Measurements from ENCODE around the gene BDKRB1. TPM values are rescaled to one million over a fixed set of nuclear protein-coding genes. Genes with fewer than 3 reads are reported as not detected.

BDKRB1 gene
- total RNA-seq, 1 donor from 2014 or later = not detected

DNA sequence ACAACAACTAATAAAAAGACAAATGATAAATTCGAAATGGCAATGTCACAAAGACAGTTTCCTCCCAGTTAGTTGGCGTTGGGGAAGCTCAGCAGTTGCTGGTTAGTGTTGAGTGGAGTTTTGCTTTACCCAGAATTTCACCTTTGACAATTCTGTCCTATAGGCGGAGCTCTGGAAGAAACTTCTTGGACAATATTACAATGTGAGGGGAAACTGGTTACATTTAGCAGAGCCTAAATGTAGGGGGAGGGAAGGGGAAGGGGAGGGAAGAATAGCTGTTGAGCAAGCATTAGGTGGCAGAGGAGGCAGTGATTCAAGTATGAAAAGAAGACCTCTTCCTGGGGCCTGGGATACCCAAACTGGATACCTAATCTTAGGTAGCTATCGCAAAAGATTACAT is 51.4 kb downstream of the BDKRB1 start:
- Histone ChIP-seq H3K27ac (no peak overlapping the region), H3K4me1 (no peaks in the 10 kb centered on the region), H4K20me1 (ENCODE audit: low read depth) (no peaks in the 10 kb centered on the region), H3K9me3 (ENCODE audit: low read depth) (no peaks in the 10 kb centered on the region), H3K4me2 (no peak overlapping the region), H2AFZ (replicated peaks) (no peak overlapping the region), H3K79me2 (ENCODE audit: low read depth) (no peaks in the 10 kb centered on the region), H3F3A (ENCODE audit: low read depth) (no peaks in the 10 kb centered on the region), H3K9ac (no peak overlapping the region), H3K4me3 (no peak overlapping the region), H3K36me3 (peaks cover 11% of the 10 kb centered on the region), H3K27me3 (no peaks in the 10 kb centered on the region)
- no peak for DNase-seq (ENCODE audit: low spot score)
- no peak overlapping the region for H3K27ac Mint-ChIP-seq
- H3K36me3 Mint-ChIP-seq = peaks cover 19% of the 10 kb centered on the region
- H3K4me3 Mint-ChIP-seq = no peak overlapping the region
- no peak for TF ChIP-seq EZH2phosphoT487 (IDR thresholded peaks at IDR 0.05)
- TF ChIP-seq, protein P1, sequence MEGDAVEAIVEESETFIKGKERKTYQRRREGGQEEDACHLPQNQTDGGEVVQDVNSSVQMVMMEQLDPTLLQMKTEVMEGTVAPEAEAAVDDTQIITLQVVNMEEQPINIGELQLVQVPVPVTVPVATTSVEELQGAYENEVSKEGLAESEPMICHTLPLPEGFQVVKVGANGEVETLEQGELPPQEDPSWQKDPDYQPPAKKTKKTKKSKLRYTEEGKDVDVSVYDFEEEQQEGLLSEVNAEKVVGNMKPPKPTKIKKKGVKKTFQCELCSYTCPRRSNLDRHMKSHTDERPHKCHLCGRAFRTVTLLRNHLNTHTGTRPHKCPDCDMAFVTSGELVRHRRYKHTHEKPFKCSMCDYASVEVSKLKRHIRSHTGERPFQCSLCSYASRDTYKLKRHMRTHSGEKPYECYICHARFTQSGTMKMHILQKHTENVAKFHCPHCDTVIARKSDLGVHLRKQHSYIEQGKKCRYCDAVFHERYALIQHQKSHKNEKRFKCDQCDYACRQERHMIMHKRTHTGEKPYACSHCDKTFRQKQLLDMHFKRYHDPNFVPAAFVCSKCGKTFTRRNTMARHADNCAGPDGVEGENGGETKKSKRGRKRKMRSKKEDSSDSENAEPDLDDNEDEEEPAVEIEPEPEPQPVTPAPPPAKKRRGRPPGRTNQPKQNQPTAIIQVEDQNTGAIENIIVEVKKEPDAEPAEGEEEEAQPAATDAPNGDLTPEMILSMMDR (IDR thresholded peaks at IDR 0.05) = no peak
- no peak for TF ChIP-seq EZH2 (IDR thresholded peaks at IDR 0.05)
- no peaks in the 10 kb centered on the region for H3K9me3 Mint-ChIP-seq
- no peaks in the 10 kb centered on the region for H3K27me3 Mint-ChIP-seq (ENCODE audit: insufficient read depth, low read depth)
- no peaks in the 10 kb centered on the region for H3K4me1 Mint-ChIP-seq

DNA sequence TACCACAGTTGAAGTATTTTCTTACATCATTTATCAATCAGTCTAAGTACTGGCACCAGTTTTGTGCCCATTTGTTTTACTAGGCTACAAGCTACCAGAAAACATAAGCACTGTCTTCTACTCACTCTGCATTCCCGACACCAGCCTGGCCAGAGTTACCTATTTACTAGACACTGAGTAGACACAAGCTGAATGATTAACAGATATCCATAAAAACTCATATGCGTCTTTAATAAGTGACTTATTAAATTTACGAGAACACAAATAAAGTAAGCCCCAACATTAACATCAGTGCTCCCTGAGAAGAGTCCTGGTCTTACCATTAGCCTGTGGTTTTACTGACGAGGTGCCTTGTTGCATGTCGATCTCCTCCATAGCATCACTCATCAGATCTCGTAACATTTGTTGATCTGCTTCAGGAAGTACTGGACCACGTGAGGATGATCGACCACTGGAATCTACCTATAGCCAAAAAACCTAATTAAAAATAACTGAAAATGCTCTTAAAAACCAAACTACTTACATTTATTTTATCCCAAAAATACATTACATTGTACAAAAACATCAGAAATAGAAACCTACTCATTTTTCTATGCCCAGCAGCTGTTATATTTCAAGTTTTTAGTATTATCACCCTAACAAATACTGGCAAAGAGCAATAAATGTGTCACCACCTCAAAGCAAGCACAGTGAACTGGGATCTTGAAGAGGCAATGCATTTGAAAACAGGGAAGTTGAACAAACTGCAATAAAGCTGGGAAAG is 53.3 kb downstream of the BDKRB1 start:
- Histone ChIP-seq H3K27me3 (no peaks in the 10 kb centered on the region), H3K4me1 (no peaks in the 10 kb centered on the region), H3K36me3 (peaks cover 16% of the 10 kb centered on the region), H3K4me2 (no peak overlapping the region), H3K79me2 (ENCODE audit: low read depth) (no peaks in the 10 kb centered on the region), H3F3A (ENCODE audit: low read depth) (no peaks in the 10 kb centered on the region), H3K9ac (no peak overlapping the region), H3K4me3 (no peak overlapping the region), H2AFZ (replicated peaks) (no peak overlapping the region), H4K20me1 (ENCODE audit: low read depth) (no peaks in the 10 kb centered on the region), H3K27ac (no peak overlapping the region), H3K9me3 (ENCODE audit: low read depth) (no peaks in the 10 kb centered on the region)
- Mint-ChIP-seq H3K4me3 (no peak overlapping the region), H3K9me3 (no peaks in the 10 kb centered on the region), H3K36me3 (peaks cover 19% of the 10 kb centered on the region), H3K27ac (no peak overlapping the region), H3K27me3 (ENCODE audit: insufficient read depth, low read depth) (no peaks in the 10 kb centered on the region), H3K4me1 (no peaks in the 10 kb centered on the region)
- no peak for DNase-seq (ENCODE audit: low spot score)
- TF ChIP-seq EZH2phosphoT487 (IDR thresholded peaks at IDR 0.05) (no peak), EZH2 (IDR thresholded peaks at IDR 0.05) (no peak)
- TF ChIP-seq, protein P1 (IDR thresholded peaks at IDR 0.05) = no peak

- DNase-seq (ENCODE audit: low spot score) = no peak
- no peaks in the 10 kb centered on the region for H3K4me1 ChIP-seq
- Mint-ChIP-seq H3K4me1 (no peaks in the 10 kb centered on the region), H3K9me3 (no peaks in the 10 kb centered on the region), H3K36me3 (peaks cover 18% of the 10 kb centered on the region), H3K27me3 (ENCODE audit: insufficient read depth, low read depth) (no peaks in the 10 kb centered on the region), H3K4me3 (no peak overlapping the region), H3K27ac (no peak overlapping the region)
- no peak overlapping the region for H3K4me3 ChIP-seq
- H3K4me2 ChIP-seq = no peak overlapping the region
- no peaks in the 10 kb centered on the region for H3F3A ChIP-seq (ENCODE audit: low read depth)
- no peak overlapping the region for H3K9ac ChIP-seq
- no peaks in the 10 kb centered on the region for H3K27me3 ChIP-seq
- H4K20me1 ChIP-seq (ENCODE audit: low read depth) = no peaks in the 10 kb centered on the region
- no peak overlapping the region for H2AFZ ChIP-seq (replicated peaks)
- peaks cover 13% of the 10 kb centered on the region for H3K36me3 ChIP-seq
- TF ChIP-seq EZH2 (IDR thresholded peaks at IDR 0.05) (no peak), EZH2phosphoT487 (IDR thresholded peaks at IDR 0.05) (no peak)
- TF ChIP-seq, protein P1 (IDR thresholded peaks at IDR 0.05) = no peak
- no peaks in the 10 kb centered on the region for H3K9me3 ChIP-seq (ENCODE audit: low read depth)
- no peak overlapping the region for H3K27ac ChIP-seq
- no peaks in the 10 kb centered on the region for H3K79me2 ChIP-seq (ENCODE audit: low read depth)
Measured at GRCh38 chr14:96309896-96310330, 53.9 kb downstream of the BDKRB1 start.
